HG03135 (cell line): ENCODE data around the gene DPM2.
A peak's percentile ranks its signal among the peaks of the same experiment; 100 is the strongest.

Experiments
- ATAC-seq: cut with Tn5 transposase; IDR thresholded peaks from one replicate; pipeline ENCODE4 v1.9.1; 2021; ENCODE audit warnings: mild to moderate bottlenecking, moderate library complexity; ENCODE audit not compliant: unreplicated experiment

The DPM2 gene, protein sequence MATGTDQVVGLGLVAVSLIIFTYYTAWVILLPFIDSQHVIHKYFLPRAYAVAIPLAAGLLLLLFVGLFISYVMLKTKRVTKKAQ

DNA sequence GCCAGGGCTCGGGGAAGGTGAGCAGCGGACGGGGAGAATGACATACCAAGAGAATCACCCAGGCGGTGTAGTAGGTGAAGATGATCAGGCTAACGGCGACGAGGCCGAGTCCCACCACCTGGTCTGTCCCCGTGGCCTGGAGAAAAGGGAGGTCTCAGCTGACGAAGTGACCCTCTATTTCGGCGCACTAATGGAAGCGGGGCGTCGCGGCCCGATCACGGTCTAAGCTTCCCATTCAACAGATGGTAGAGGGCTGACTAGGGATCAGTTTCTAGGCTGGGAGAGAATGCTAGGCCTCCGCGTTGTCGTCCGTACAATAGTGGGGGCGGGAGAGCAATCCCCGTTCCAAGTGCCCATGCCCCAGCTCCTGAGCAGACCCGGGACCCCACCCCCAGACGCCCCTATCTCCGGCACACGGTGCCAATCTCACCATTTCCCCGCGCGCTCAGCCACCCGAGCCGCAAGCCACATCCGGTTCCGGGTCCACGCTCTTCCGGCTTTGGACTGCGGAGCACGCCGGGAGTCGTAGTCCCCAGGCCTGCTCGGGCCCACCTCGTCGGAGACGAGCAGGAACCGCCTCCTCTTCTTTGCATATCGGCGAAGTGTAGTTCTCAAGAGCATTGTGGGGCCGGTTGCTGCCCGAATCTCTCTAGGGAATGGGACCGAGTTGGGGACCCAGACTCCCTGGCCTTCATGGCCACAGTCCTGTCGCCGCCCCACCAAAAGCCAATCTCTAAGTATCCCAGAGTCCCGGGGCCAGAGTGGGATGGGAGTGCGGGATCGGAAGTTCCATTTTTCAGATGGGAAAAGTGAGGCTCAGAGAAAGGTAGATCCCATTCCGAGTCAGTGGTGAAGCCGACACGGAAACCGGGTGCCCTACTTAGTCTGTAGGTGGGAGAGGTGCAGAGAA is at the start of gene DPM2:
Gene DPM2 (minus strand): TSS at position 467 of the 910 bp plus-strand sequence. CDS start 34 bp downstream, at position 433.
- ATAC-seq = peak; percentile 89

DNA sequence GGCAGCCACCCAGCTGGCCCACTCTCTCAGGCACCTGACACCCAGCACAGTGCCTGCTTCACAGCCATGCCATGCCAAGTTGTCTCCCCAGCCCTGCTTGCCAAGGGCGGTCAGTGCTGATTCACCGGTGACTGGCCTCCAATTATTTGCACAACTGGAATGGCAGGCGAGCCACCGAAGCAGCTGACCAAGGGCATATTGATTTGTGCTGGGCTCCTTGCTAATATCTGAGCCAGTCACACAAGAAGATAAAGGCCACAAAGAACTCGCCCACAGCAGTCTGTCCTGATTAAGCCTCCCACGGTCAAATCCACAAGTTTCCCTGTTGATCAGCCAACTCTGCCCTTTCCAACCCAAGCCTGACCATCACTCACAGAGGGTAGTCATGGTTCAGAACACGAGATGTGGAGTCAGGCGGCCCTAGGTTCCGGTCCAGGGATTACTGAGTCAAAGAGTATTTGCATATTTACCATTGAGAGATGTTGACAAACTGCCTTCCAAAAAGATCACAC is 49.5 kb upstream of the DPM2 start:
- peak; percentile 35 for ATAC-seq

DNA sequence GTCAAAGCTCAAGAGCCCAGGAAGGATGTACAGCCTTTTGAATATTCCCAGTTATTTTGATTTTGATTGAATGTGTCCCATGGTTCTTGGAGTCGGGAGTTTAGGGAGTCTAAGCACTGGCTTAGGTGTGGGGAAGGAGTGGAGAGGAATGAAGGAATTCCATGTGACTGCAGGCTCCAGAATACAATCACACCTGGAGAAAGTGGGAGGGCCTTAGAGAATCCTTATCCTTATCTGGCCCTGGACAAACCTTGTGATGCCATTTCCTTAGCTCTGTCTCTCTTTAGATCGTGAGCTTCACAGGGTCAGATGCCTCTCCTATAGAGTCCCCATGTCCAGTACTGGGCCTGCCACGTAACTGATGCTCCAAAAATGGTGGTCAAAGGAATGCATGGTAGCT is 47.4 kb upstream of the DPM2 start:
- no peak for ATAC-seq

DNA sequence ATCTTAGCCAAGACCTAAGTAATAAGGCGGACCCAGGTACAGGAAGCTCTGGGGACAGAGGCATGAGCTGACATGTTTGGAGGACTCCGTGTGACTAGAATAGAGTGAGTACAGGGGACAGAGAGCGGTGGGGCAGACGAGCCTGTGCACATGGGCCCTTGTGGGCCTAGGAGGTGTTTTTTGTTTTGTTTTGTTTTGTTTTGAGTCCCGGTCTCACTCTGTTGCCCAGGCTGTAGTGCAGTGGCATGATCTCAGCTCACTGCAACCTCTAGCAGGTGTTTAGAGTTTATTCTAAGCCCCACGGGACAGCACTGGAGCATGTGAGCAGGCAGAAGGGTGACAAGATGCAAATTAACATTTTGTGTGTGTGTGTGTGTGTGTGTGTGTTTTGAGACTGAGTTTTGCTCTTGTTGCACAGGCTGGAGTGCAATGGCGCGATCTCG is 46.2 kb upstream of the DPM2 start:
- no peak for ATAC-seq

DNA sequence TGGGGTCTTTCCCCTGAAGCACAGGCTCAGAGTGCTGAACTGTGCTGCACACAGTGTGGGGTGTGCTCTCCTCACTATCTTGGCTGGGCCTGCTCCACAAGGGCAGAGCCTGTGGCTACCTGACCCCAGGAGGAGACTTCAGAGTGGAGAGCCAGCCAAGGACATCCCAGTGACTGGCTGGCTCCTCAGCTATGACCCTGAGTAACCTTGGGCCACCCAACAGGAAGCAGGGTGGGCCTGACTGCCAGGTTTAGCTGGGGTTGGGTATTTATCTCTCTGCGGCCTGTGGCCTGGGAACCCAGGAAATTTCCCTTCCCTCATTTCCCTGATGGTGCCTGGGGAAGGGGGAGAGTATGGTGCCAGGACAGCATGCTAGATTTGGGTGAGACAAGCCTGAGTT is 45.3 kb upstream of the DPM2 start:
- no peak for ATAC-seq

DNA sequence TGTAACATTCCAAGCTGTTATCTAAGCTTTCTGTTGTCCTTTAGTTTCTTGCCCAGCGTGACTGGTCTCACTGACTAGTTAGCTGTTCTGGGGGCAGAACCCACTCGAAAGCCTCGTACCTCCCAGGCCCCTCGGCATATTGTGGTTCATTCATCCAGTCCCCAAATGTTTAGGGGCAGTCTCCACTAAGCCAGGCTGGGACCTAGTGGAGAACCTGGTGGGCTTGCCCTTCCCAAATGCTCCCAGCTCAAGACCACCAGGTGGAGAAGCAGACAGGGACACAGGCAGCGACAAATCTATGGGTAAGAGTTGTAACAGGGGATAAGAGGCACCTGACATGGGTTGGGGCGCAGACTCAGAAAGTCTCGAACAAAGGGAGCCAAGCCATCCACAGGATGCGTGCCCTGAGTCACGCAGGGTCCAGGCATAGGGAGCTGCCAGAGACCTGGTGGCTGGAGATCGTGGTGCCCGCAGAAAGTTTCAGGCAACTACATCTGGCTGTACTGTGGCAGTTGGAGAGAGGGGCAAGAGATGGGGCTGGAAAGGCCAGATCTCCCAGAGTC is 44.0 kb upstream of the DPM2 start:
- ATAC-seq = no peak

DNA sequence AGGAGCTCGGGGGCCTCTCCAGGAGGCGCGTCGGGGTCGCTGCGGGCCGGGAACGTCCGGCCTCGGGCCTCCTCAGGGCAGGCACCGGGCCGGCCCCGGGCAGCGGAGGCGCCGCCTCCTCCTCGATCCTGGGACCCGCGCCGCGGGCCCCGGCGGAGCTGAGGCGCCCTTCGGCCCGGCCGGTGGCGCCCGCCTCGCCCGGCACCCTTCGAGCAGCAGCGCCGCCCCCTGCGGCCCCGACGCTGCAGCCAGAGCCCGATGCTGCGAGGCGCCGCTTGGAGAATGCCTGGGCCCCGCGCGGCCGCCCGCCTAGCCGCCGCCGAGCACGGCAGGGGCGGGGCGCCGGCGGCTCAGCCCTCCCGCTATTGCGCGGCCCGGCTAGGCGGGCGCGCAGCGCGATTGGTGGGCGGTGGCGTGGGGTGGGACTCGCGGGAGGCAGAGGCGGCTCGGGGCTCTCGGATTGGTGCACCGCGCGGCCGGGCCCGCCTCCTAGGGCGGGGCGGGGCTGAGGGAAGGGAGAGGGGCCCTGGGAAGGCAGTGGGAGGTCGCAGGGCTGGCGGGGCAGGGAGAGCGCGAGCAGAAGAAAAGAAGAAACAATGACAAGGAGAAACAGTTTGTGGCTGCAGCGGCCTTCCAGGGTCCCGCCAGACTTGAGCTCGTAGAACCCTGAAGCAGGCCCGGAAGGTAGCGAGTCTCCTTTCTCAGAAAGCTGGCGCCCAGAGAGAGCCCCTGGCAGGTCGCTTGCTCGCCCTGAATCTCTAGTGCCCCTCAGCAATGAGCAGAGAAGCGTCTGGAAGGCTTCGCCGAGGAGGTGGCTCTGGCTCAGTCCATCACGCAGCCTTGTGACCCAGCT is 43.3 kb upstream of the DPM2 start, which contains the start of gene EEIG1:
Gene EEIG1 (minus strand): TSS at position 284 of the 853 bp plus-strand sequence. CDS start 852 bp downstream, outside the sequence.
- peak; percentile 75 for ATAC-seq

DNA sequence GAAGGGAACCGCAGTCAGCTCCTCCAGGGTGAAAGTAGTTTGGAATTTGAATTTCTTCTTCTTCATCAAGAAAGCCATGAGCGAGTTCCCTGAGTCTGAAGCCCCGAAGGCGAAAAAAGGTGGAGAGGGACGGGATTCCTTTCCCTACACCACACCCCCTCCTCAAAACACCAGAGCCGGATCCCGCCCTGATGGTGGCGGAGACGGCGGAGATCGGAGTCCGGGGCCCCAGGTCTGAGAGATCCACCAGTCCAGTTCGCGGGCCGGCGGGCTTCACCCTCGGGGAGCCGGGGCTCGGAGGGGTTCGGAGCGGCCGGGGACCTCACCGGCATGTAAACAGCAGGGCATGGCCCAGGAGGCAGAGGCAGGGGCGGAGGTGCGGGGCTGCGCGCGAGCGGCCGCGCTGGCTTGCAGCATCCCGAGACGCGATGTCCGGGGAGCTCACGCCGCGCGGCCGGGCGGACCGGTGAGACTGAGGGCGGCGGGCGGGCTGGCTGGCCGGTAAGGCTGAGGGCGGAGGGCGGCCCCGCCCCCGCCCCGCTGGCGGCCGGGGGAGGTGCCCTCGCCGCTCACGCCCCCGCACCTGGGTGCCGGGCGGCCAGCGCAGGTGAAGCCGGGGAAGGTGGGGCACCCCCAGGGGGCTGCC is 42.5 kb upstream of the DPM2 start:
- ATAC-seq = peak; percentile 24

DNA sequence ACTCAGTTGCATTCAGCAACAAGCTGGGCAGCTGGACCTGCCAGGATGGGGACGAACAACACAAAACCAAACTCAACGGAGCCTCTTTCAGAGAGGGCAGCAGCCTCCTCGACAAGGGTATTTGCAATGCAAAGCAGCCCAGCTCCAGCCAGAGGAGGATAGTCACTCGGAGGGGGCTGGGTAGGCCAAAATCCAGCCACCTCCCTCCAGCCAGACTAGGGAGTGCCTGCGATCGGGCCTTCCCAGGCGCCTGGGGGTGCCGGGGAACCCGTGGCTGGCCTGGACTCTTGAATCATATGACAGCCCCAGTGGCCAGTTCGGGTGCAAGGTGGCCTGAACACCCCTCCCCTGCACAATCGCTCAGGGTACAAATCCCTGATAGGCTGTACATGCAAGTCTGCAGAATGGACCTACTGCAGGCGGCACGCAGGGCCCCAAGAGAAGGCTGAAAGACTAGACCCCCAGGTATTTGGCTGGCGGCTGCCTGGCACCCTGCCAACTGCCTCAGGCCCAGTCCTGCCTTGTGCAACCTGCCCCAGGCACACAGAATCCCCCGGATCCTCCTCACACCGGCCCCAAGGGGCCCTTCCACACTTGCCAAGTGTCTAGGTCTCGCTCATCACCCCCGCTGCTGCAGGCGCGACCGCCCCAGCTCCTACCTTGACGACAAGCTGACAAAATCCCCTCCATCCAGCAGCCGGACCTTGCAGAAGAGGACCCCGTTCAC is 41.8 kb upstream of the DPM2 start:
- ATAC-seq = no peak

DNA sequence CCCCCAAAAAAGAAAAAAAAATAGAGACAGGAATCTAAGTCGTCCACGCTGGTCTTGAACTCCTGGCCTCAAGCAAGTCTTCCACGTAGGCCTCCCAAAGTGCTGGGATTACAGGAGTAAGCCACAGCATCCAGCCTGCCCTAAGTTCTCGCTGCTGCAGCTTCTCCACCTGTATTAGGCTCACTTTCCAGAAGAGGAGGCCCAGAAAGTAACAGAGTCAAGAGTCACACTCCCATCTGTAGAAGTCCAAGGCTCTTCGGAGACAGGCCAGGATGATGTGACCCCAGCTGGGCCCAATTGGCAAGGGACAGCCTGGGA is 41.3 kb upstream of the DPM2 start:
- ATAC-seq = no peak

DNA sequence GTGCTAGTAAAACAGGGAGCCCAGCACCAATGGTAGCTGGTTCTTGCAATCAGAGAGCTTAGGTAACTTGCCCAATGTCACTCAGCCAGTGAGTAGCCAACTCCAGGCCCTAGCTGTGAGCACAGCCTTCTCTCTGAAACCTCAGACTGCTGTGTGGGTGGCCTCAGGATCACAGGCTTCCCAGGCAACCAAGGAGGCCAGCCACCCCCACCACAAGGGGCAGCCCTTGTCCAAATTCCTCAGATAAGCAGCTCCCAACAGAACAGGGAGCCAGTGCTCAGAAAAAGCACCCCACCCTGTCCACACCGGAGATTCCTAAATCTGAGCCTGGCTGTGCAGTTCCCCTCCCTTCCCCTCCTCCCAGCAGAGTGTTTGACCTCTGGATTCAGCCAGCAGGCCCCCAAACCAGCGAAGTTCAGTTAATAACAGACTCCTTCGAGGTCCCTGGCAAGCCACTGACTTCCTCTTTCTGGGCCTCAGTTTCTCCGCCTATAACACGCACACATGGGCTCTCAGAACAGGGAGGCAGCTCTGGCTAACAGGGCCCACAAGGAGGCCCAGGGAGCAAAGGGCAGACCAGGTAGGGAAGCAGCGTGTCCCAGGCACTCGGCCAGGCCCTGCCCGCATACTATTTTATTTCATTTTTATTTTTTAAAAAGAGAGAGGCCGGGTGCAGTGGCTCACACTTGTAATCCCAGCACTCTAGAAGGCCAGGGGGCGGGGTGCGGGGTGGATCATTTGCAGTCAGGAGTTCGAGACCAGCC is 40.4 kb upstream of the DPM2 start:
- no peak for ATAC-seq

DNA sequence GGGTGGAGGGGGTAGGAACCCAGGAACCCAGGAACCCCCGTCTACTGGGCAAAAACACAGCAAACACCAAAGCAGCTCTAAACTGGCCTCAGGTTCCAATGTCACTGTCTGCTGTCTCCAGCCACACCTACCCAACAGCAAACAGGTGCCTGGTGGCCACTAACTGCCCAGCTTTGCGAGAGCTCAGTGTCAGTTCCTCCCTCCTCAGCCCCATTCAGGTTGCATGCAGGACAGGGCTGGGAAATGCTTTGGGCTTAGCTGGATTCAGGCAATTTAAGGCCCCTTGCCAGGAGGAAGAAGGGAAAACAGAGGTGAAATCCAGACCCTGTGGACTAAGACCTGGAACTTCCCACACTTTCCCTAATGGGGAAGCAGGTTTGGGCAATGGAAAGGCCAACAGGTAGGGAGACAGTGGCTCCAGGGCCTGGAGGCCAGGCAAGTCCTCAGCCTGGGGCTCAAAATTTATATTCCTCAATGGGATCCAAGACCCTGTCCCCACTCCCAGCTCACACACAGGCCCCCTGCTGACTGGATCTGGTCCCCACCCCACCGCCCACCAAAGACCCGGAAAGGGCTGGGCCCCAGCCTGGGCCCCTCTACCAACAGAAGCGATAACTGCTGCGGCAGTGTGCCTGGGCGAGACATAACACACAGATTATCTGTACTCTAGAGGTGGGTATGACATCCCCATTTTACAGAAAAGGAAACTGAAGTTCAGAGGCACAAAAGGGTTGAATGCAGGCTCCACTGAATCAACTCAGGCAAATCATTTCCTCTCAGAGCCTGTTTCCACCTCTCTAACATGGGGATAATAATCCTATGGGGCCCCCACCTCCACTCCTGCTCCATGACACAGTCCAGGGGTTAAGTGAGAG is 39.6 kb upstream of the DPM2 start:
- no peak for ATAC-seq

DNA sequence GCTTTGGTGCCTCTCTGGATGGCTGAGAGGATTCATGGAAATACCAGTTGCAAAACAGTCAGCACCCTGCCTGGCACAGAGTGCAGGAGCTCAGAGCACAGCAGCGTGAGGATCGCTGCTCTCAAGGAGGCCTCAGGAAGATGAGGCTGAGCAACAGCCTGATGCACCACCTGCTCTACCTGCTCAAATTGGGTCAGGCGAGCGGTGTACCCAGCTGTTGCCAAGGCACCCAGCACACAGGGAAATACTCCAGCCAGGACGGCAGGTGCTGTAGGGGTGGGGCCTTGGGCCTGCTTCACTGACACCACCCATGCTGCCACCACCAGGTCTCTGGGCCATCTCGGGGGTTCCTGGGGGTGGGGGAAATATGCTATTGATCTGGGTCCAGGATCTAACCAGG is 38.8 kb upstream of the DPM2 start:
- no peak for ATAC-seq

DNA sequence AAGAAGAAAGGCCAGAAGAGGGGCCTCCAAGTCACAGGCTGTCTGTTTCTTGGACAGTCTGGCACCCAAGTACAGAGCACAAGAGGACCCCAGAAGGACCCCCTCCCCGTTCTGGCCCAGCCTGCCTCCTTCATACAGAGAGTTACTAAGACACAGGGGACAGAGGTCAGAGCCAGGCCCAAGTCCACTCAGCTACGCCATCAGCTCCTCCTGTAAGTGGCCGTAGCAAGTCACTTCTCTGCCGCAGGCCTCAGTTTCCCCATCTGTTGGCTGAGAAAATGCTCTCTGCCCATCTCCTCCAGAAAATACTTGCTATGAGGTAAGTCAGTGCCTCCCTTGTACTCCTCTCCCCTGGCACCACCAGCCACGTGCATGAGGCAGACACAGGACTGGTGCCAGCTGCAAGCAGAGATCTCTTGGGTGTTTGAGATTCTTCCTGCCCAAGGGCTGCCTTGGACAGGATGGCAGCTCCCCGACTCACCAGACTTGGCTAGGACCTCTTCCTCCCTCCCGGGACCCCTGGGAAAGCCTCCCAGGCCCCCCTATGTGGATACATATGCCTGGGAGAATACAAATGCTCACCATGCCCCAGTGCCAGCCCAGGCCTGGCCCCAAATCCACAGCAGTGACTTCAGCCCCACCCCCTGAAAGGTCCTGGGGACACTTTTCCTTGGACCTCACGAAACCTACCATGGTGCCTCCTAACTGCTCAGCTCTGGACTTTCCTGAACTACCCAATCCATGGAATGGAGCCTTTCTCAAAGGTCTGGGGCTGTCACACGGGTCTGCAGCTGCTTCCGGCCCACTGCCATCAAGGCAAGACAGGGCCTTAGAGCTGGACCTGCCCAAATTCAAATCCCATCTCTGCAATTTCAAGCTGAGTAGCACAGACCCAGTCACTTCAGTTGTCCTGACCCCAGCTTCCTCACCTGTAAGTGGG is 38.0 kb upstream of the DPM2 start:
- no peak for ATAC-seq

DNA sequence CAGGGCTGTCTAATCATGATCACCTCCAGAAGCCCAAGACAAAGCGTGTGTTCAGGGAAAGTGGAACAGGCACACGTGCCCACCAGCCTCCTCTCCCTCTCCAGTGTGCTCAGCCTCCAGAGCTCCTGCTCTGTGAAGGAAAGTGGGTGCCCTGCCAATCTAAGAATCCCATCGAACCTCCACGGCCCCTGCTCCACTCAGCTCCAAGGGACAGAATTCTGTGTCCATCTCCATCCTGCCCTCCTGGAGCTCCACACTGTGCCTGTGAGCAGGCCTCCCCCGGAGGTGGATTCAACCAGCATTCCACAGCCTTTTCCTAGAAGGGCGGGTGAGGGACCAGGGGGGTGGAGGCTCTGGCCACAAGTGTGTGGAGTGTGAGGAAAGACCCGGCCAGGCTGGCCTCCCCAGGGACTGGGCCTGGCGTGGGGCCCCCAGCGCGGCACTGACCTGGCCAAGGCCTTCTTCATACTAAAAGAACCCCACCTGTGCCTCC is 37.2 kb upstream of the DPM2 start:
- no peak for ATAC-seq

DNA sequence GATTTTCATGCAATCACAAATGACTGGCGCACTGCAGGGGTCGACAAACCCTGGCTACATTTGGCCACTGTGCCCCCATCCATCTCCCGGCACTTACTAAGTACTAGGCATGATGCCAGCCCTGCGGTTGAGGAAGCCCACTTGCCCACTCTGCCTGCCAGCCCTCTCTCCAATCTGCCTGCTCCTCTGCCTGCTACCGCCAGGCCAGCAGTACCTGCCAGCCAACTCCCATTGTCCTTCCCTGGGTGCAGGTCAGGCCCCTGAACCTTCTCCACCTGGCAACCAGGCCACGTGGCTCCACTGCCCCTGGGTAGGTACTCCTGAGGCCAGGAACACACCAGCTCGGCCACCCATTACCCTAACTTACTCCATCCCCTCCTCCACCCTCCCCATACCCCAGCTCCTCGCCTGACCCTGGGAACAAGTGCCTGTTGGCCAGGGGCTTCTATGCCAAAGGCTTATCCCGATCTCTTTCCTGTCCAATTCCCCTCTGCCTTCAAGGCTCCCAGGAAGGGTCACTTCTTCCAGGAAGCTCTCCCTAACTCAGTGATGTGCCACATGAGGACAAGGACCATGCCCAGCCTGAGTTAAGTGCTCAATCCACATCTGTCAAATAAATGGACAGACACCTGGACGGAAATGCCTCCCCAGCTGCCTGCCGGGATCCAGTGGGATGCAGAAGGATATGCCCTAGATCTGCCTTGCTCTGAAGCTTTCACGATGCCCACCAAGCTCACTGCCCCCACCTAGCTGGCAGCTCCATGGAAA is 36.5 kb upstream of the DPM2 start:
- ATAC-seq = no peak
